Thyroid gland (tissue), 4 donors: ENCODE data around the gene KANSL2. TPM values are rescaled to one million over a fixed set of nuclear protein-coding genes. Genes with fewer than 3 reads are reported as not detected.

Experiments used
- DNase-seq, 2 donors: peaks; one replicate each; pipeline ENCODE4 v3.0.0-alpha.2; 2019
- H3K27ac ChIP-seq, 3 donors: fragments of 200-600 bp; sonication (generic); 1 replicate in 2 of 3; 2 replicates in 1 of 3; pipeline ENCODE4 v1.5.1; 2016 to 2019; ENCODE audit warnings: mild to moderate bottlenecking in 1 of 3, moderate library complexity in 1 of 3
- H3K27me3 ChIP-seq: fragments of 200-600 bp; sonication (generic); one replicate; pipeline ENCODE4 v1.5.1; 2019
- H3K36me3 ChIP-seq, 2 donors: fragments of 200-600 bp; sonication (generic); one replicate each; pipeline ENCODE4 v1.5.1; 2016 to 2019
- H3K4me1 ChIP-seq, 2 donors: fragments of 200-600 bp; sonication (generic); one replicate each; pipeline ENCODE4 v1.5.1; 2017 to 2019
- H3K4me3 ChIP-seq, 3 donors: fragments of 200-600 bp; sonication (generic); replicated peaks in 1 of 3; 1 replicate in 2 of 3; 2 replicates in 1 of 3; pipeline ENCODE4 v1.5.1; 2016; ENCODE audit warnings: mild to moderate bottlenecking in 1 of 3
- H3K9me3 ChIP-seq: fragments of 200-600 bp; sonication (generic); one replicate; pipeline ENCODE4 v1.5.1; 2017
- POLR2A ChIP-seq, 2 donors: fragments of 450-650 bp; IDR thresholded peaks; one replicate each; pipeline ENCODE4 v1.6.1; 2017; ENCODE audit warnings: antibody characterized with exemption in 2 of 2, mild to moderate bottlenecking in 2 of 2, moderate library complexity in 1 of 2
- WGBS, 2 donors: methylation state at CpG; one replicate each; pipeline ENCODE4 v1.1.5; 2017; 5-methylcytosine and 5-hydroxymethylcytosine counted together
- intact Hi-C: fragments of 100-400 bp; cut with DNase I; formaldehyde crosslinking; loops from one replicate; pipeline ENCODE4 v1.15.1; 2023
- microRNA counts, 2 donors: library from miRNA; unstranded; fragments of <30 nt; microRNA quantifications; one replicate each; lab custom pipeline; 2016 to 2017
- microRNA-seq: library from miRNA; unstranded; fragments of <30 nt; microRNA quantifications from one replicate; pipeline ENCODE4, GENCODE V29; 2016
- small RNA-seq: library from RNA; depleted of rRNA; stranded (forward); fragments of <200 nt; gene quantifications from one replicate; pipeline ENCODE3, GENCODE V24; 2016
- total RNA-seq, 4 donors: library from RNA; depleted of rRNA; stranded (reverse); fragments of >200 nt; gene quantifications; one replicate each; pipeline ENCODE4 v1.2.3, GENCODE V29; 2016
- TF ChIP-seq, protein P1 (sequence below), 6 experiments: fragments of 200-600 bp in 3 of 6; fragments of 450-650 bp in 3 of 6; sonication (generic) in 3 of 6; IDR thresholded peaks; one replicate each; pipeline ENCODE4 v1.5.1; 2016 to 2019; ENCODE audit warnings: antibody characterized with exemption in 6 of 6, mild to moderate bottlenecking in 2 of 6, inconsistent platforms in 1 of 6, moderate library complexity in 1 of 6

The KANSL2 gene
- total RNA-seq, 4 donors from 2014 or later: 31.8 to 64.7 (median 45.4) TPM

DNA sequence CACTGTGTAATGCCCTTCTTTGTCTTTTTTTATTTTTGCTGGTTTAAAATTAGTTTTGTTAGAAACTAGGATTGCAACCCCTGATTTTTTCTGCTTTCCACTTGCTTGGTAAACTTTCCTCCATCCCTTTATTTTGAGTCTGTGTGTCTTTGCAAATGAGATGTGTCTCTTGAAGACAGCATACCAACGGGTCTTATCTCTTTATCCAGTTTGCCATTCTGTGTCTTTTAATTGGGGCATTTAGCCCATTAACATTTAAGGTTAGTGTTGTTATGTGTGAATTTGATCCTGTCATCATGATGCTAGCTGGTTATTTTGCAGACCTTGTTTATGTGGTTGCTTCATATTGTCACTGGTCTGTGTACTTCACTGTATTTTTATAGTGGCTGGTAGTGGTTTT is 68.7 kb downstream of the KANSL2 start:
- TF ChIP-seq POLR2A (IDR thresholded peaks at IDR 0.05): no peak
- TF ChIP-seq, protein P1, sequence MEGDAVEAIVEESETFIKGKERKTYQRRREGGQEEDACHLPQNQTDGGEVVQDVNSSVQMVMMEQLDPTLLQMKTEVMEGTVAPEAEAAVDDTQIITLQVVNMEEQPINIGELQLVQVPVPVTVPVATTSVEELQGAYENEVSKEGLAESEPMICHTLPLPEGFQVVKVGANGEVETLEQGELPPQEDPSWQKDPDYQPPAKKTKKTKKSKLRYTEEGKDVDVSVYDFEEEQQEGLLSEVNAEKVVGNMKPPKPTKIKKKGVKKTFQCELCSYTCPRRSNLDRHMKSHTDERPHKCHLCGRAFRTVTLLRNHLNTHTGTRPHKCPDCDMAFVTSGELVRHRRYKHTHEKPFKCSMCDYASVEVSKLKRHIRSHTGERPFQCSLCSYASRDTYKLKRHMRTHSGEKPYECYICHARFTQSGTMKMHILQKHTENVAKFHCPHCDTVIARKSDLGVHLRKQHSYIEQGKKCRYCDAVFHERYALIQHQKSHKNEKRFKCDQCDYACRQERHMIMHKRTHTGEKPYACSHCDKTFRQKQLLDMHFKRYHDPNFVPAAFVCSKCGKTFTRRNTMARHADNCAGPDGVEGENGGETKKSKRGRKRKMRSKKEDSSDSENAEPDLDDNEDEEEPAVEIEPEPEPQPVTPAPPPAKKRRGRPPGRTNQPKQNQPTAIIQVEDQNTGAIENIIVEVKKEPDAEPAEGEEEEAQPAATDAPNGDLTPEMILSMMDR (IDR thresholded peaks at IDR 0.05): no peak
- intact Hi-C loops: no loop called here
- WGBS, 2 donors: 76 to 84% methylated on average over 1 of the region's 1 CpG
- Histone ChIP-seq H3K4me3 (no peak overlapping the region), H3K4me1 (no peaks in the 10 kb centered on the region), H3K27ac (no peak overlapping the region), H3K9me3 (no peaks in the 10 kb centered on the region), H3K36me3 (no peaks in the 10 kb centered on the region), H3K27me3 (no peaks in the 10 kb centered on the region)
- no peak for DNase-seq

MicroRNAs within 50 kb of the gene (microRNA counts, 767-probe panel; counts per million panel counts)
- microRNA hsa-miR-1291 (lab: Ali Mortazavi, UCI): 0 counts per million in 2 donors

Small RNA genes within 50 kb of the gene (microRNA-seq; reads per million reads assigned to microRNA genes)
- 3.7 reads per million, percentile 2 among the genes with 10 or more reads in this experiment for gene MIR1291

Small RNA genes within 50 kb of the gene (small RNA-seq; reads per million reads assigned to genes)
- gene MIR1291 (not detected), gene SNORA2A (3.1 reads per million, percentile 74 among the genes with 10 or more reads in this experiment), gene SNORA2B (4.5 reads per million, percentile 84 among the genes with 10 or more reads in this experiment), gene SNORA2C (0.47 reads per million)

Other genes with a start within 250 kb of the KANSL2 start
- gene ANP32D, start 209.7 kb downstream of the KANSL2 start, total RNA-seq: not detected
- not detected for gene C12orf54, start 199.7 kb downstream of the KANSL2 start, total RNA-seq
- not detected for gene OR8S1, start 156.6 kb downstream of the KANSL2 start, total RNA-seq
- not detected for gene LALBA, start 112.2 kb downstream of the KANSL2 start, total RNA-seq
- 10 to 100 TPM; 24.0 to 43.1 (median 40.6) TPM for gene CCNT1, start 34.5 kb upstream of the KANSL2 start, total RNA-seq
- 10 to 100 TPM; 23.6 to 45.5 (median 30.3) TPM for gene ADCY6, start 106.9 kb upstream of the KANSL2 start, total RNA-seq
- gene CACNB3, start 136.3 kb upstream of the KANSL2 start, total RNA-seq: 10 to 100 TPM in 3 of 4 donors, 1 to 10 TPM in 1; 7.1 to 16.4 (median 13.1) TPM
- 10 to 100 TPM; 59.4 to 88.2 (median 70.9) TPM for gene DDX23, start 169.9 kb upstream of the KANSL2 start, total RNA-seq
- 1 to 10 TPM in 3 of 4 donors, under 1 TPM in 1; 0.68 to 3.0 (median 1.6) TPM for gene RND1, start 183.6 kb upstream of the KANSL2 start, total RNA-seq
- gene FKBP11, start 243.3 kb upstream of the KANSL2 start, total RNA-seq: 10 to 100 TPM in 3 of 4 donors, 1 to 10 TPM in 1; 9.0 to 20.1 (median 16.5) TPM